GM21423 (cell line): ENCODE measurements around the gene ENTPD8.
"Not testable (repeated sequence)": the region's sequence is repeated elsewhere in the genome, so short reads cannot be mapped to it uniquely, and the experiment has no call there.

Experiments used
- ATAC-seq: cut with Tn5 transposase; IDR thresholded peaks from one replicate; pipeline ENCODE4 v1.9.1; 2021; ENCODE audit warnings: mild to moderate bottlenecking, moderate library complexity; ENCODE audit not compliant: unreplicated experiment

Gene ENTPD8

DNA sequence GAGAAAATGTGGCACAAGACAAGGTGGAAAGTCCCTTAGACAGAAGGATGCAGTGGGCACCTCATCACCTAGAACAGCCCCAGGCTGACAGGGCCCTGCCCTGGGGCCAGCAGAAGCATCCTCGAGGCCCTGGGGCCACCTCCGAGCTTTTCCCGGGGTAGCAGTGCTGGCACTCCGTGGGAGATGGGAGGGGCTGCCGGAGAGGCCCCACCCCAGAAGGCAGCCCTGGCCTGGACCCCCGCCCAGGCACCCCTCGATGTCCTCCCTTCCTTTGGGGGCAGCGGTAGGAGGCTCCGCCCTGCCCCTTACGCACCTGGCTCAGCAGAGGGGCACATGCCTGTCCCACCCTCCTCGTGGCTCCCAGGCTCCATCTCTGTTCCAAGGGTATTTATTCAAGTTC is 35.7 kb upstream of the ENTPD8 start:
- ATAC-seq = no peak

DNA sequence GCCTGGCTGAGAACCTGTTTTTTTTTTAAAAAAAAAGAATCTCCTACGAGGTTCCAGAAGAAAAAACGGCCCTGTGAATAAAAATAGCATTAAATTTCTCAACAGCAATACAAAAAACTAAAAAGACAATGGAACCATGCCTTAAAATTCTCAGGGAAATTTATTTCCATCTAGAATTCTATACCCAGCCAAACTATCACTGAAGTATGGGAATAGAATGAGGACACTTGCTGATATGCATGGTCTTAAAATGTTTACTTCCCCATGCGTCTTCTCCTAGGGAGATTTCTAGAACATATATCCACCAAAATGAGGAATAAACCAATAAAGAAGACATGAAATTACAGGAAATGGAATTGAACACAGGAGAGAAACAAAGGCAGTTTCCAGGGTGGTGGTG is 34.5 kb upstream of the ENTPD8 start:
- ATAC-seq = no peak

DNA sequence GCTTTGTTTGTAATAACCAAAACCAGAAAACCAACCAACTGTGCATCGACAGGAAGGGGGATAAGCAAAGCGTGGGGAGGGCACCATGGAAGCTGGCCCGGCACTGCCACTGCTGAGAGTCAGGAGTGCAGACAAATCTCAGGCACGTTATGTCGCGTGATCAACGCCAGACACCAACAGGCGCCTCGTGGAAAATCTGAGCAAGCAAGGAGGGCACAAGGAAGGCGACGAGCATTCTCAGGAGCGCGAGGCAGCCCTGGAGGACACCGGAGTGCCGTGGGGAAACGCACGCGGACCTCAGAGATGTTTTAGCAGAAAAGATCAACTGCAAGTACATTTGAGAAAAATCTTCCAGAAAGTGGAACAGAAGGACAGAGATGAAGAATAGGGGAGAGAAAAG is 33.1 kb upstream of the ENTPD8 start:
- no peak for ATAC-seq

DNA sequence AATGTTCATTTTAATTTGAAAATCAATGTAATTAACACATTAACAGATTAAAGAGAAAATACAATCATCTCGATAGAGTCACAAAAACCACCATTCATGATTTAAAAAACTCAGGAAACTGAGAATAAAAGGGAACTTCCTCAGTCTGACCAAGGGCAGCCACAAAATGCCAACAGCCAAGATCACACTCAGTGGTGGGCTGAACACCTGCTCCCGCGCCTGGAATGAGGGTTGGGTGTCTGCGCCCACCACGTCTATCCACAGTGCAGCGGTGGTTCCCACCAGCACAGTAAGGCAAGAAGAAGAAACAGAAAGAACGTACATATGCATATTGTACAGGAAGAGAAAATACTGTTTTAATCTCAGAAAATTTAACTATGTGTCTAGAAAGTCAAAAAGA is 29.6 kb upstream of the ENTPD8 start:
- ATAC-seq = no peak

DNA sequence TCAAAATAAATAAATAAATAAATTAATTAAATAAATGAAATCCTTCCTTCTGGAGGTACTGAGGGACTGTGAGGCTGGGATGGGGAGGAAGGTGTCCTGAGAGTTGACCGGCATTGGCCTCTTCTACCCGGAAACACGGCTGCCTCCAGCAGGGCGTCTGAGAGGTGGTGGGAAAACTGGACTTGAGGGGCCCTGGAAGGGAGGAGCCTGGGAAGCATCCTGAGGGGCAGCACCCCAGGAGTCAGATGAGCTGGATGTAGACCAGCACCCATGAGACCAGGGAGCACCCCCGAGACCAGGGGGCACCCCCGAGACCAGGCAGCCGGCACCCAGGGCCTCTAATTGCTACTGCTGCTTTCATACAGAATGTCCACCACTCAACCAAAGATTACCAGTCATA is 26.7 kb upstream of the ENTPD8 start:
- no peak for ATAC-seq

DNA sequence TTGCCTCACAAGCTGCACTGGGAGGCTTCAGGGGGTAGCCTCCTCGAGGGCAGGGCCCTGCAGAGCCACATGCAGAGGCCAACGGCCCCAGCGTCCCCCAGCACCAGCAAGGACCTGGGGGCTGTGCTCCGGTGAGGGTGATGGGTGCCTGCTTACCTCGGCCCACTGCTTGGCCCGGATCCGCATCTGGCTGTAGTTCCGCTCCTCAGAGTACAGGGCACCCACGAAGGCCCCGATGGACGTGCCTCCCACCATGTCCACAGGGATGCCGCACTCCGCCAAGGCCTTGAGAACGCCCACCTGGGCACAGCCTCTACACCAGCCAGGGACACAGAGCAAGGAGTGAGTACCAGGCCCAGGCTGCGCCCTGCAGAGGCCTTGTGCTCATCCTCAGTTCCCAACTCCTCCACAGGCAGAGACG is 26.0 kb upstream of the ENTPD8 start:
- no peak for ATAC-seq

DNA sequence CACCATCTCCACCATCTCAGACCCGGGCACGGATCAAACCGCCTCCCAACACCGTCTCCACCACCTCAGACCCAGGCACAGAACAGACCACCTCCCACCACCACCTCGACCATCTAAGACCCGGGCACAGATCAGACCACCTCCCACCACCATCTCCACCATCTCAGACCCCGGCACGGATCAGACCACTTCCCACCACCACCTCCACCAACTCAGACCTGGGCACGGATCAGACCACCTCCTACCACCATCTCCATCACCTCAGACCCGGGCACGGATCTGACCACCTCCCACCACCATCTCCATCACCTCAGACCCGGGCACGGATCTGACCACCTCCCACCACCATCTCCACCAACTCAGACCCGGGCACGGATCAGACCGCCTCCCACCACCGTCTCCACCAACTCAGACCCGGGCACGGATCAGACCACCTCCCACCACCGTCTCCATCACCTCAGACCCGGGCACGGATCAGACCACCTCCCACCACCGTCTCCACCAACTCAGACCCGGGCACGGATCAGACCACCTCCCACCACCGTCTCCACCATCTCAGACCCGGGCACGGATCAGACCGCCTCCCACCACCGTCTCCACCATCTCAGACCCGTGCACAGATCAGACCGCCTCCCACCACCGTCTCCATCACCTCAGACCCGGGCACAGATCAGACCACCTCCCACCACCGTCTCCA is 25.4 kb upstream of the ENTPD8 start:
- not testable (repeated sequence) for ATAC-seq

DNA sequence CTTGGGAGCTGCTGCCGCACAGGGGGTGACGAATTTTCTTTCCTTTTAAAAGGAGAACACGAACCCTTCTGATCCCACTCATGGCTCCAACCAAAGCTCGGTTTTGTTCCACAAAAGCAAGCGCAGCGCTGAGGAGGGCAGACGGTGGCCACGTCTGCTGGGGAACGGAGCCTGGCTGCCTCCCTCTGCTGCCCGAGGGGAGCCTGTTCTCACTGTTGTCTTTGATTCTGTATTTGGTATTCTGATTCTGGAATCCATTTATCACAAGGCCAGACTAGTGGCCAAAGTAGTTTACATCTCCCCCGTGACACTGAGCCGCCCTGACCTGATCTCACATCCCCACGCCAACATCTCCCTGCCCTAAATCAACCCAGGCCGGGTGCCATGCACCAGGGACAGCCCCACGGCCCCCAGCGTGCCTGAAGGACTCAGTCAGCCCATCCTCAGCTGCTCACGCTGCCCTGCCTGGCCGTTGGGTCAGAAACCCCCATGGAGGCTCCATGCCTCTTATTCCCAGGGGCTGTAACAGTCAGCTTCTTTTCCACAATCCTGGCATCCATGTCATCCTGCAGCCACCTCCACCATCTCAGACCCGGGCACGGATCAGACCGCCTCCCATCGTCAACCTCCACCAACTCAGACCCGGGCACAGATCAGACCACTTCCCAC is 24.7 kb upstream of the ENTPD8 start:
- ATAC-seq = no peak

DNA sequence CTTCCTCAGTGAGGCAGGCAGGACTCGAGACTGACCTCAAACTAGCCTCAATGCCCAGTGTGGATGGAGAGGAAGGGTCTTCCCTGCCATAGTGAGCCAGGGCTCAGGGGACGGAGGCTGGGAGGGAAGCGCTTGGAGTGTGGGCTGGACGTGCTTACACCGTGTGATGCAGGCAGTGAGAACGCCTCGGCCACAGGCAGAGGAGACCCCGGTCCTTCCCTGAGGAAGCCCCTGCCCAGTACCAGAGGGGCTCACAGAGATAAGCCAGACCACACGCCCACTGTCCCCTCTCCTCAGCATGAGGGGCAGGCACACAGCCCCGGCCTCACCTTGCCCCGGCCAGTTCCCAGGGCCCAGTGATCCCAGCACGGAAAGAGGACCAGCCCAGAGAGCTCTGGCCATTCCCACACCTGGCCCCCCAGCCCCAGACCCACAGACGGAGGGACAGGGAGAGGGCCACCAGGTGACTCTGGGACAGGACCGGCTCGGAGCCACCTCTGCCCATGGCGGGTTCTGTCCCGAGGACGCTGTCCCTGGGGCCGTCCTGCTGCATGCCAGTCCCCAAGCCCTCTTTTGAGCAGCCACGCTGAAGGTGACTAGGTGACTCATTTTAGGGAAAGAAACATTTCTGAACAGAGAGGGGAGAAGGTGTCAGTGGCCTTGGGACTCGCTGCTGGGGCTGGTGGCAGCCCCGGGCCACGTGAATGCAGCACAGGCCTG is 24.0 kb upstream of the ENTPD8 start:
- no peak for ATAC-seq

DNA sequence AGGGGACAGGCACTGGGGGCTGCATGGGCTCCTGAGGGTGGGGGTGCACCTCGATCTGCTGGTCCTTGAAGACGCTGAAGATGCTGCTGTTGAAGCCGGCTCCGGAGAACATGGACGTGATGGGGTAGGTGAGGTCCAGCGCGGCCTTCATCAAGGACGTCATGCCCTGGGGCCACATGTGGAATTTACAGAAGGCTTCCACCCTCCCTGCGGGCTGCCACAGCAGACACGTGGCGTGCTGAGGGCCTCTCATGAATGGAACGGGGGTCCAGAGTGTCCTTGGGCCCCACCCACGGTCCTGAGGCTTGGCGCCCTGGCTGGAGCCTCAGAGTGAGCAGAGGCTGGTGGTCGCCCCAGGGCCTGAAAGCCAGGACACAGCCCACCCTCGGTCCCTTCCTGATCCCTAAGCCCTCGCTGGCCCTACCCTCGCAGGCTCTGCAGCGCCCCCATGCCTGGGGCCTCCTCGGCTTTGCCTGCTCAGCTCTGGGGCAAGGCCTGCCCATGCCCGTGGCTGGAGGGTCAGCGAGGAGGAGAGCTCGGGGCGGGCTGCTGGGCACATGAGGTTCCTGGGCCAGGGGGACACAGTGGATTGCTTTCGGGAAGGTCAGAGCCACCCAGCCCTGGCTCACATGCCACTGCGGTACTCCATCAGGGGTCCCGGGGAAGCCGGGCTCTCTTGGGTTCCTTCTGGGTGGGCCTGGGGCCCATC is 23.3 kb upstream of the ENTPD8 start:
- ATAC-seq = no peak

DNA sequence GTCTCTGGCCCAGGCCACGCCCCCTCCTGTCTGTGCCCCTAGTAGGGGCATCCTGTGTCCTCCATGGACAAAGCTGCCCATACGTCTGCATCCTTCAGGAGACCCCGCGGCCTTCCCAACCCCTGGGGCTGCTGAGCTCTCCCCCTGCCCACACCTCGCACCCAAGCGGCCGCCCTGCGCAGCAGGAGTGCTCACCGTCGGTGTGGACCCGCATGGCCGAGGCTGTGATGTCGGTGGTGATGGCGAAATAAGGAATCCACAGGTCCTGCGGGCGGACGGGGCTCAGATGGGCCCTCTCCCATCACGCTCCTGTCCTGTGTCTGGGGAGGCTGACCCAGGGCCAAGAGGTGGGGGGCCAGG is 22.8 kb upstream of the ENTPD8 start:
- no peak for ATAC-seq

DNA sequence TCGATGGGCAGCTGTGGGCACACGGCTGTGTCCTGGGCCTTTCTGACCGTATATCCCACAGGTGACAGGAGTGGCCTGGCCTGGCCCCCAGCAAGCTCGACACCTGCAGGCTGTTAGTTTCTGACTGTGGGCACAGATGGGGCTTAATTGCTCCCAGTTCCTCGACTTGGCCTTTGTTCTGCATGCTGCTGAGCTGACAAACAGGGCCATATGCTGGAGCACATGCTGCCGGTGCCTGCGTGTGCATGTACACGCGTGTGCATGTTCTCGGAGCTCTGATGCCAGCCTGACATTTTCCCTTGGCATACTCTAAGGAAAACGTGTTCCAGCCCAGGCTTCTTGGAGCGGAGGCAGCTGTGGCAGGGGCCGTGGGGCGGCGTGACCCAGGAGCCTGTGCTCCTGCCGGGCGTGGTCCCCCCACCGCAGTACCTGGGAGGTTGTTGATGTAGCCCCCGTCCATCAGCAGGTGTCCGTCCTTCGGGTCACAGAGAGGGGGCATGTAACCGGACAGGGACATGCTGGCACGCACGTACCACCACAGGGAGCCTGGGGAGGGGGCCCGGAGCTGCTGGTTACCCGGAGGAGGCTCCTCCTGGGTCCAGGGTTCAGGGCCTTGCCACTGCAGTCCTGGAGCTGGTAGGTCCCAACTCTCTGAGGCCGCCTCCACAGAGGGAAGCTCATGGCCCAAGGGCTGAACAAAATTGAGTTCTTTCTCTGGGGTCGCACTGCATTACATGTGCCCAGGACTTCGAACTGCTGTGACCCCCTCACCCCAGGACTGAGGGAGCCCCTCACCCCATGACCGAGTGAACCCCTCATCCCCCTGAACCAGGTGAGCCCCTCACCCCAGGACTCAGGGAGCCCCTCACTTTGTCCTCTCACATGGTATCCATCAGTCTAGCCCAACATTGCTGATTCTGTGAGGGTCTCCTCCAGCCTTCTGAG is 22.1 kb upstream of the ENTPD8 start:
- ATAC-seq = no peak

DNA sequence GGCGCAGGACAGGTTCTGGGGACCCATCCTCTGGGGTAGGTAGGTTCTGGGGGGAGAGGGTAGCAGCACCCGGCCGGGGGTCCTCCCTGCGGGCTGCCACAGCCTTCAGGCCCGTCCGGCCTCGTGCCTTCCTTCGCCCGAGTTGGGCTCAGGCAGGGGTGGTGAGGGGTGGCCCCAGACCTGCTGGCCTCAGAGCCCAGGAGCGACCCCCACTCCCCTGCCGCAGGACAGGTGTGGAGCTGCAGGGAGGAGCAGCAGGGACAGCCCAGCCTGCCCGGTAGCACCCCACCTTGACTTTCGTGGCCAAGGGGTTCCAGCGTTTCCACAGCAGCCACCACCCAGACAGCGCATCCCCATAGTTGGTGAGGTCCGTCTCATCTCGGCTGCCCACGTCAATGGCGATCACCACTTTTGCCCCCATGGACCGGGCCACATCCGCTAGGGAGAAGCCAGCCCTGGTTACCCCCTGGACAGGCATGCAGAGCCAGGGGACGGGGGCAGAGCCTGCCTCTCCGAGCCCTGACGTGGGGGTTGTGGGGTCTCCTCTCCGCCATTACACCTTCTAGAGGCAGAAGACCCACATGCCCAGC is 21.3 kb upstream of the ENTPD8 start:
- no peak for ATAC-seq

DNA sequence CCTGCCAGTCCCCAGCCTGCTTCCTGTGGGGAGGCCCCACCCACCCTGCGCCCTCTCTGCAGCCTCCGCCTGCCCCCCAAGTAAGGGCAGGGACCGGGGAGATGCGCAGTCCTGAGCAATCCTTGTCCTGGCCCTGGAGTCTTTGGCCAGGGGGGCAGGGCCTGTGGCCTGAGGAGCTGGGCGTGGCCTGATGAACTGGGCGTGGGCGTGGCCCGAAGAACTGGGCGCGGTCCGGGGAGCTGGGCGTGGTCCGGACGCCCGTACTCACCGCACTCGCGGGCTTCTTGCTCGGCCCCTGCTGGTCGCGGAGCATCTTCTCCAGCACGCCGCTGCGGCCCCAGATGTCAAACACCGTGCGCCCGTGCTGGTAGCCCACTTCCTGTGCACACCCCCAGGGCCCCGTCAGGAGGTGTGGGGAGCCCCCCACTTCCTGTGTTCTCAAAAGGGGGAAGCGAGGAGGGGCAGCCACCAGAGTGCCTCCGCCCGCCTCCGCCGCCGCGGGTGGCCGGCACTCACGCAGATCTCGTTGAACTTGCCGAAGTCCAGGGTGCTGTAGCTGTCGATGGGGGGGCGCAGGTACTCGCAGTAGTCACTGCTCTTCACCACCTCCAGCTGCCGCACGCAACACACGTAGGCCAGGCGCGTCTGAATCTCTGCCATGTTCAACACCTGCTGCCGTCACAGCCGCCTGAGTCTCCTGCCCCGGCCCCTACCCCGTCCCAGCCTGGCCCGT is 20.7 kb upstream of the ENTPD8 start:
- peak; percentile 60 for ATAC-seq

DNA sequence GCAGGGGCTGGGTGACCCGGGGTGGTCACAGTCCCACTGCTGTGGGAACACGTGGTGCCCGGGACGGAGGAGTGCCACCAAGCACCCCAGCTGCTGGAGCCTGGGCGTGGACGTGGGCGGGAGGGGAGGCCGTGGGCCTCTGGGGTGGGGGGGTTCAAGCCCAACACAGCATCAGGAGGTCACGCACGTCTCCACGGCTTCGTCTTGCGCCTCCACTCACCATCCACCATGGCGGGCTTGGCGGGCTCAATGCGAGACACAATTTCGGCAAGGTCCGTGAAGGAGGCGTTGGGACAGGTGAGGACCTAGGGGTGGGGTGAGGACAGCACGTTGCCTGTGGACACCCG is 20.1 kb upstream of the ENTPD8 start:
- no peak for ATAC-seq

DNA sequence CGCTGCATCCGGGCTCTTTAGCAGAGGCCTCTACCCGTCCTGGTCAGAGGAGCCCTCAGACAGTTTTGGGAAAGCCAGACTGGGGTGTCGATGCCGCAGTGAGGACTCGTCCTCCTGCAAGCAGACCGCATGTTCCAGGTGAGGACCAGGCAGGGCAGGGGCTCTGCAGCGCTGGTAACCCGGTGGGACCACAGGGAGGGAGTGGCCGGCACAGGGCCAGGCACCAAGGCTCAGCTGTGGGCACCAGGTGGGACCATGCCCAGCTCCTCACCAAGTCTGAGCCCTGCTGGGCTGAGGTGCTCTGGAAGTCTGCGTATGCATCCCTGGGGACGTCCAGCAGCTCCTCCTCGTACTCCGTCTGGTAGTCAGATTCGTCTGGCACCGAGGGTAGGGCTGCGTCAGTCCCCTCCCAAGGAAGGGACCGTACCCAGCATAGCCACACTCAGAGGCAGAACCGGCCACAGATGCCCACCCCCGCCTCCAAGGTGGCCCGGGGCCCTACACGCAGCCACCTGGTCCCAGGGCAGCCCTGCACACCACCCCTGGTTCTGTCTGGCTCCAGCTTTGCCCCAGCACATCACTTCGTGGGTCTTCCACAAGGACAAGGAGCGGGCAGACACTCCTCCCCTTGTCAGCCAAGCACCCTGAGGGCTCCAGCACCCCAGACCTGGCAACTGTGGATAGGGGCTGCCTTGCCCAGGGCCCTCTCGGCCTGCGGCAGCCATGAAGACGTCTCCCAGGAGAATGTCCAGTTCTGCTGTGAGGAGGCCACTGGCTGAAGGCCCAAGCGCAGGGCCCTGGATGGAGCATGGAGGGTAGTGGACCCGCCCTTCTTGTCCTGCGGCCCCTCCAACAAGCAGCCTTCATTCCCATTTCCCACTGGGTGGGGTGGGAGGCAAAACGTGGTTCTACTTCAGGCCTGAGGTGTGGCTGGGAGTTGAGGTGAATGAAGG is 19.5 kb upstream of the ENTPD8 start:
- ATAC-seq = no peak

DNA sequence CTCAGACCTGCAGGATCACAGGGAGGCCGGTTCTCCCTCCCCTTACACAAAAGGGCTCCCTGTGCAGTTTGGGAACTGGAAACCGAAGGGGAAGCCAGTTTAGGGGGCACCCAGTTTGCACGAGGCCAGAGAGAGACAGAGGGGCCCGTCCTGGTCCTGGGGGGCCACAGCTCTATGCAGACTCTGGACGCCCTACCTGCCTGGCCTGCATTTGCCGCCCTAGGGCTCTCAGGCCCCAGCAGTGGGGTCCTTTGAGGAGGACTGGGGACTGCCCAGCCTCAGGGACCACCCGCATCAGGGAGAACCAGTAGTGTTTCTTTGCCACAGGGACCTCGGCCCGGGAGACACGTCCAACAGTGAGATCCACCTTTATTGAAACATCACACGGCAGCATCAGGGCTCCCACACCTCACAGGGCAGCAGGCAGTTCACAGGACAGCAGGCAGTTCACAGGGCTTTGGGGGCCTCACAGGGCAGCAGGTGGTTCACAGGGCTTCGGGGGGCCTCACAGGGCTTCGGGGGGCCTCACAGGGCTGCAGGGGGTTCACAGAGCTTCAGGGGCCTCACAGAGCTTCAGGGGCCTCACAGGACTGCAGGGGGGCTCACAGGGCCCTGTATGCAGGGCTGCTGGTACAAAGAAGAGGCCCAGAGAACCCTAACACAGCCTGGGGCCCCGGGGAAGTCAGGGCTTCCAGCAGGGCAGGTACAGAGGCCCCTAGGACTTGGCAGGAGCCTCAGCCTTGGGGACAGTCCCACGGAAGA is 18.6 kb upstream of the ENTPD8 start:
- ATAC-seq = no peak

DNA sequence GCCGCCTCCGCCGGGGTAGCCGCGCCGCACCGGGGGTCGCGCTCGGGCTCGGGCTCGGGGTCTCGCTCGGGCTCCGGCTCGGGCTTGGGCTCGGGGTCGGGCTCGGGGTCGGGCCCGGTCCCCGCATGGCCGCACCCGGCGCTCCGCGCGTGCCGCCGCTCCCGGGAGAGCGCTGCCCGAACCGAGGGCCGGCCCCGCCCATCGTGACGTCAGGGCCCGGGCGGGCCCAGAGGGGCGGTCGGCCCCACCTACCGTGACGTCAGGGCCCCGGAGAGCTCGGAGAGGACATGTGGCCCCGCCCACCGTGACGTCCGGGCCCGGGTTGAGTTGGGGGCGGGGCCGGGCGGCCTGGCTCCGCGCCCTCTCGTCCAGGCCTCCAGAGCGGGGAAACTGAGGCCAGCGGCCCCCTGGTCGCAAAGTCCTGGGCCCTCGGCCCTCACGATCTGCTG is 18.0 kb upstream of the ENTPD8 start, which contains the start of gene NSMF:
Gene NSMF, minus strand, starts transcription at position 183 of the 449 bp plus-strand sequence. CDS start 232 bp downstream, outside the sequence.
- peak; percentile 58 for ATAC-seq
